HG02588 (cell line): ENCODE data around the gene CAPN7.

Experiments
- ATAC-seq: cut with Tn5 transposase; IDR thresholded peaks from one replicate; pipeline ENCODE4 v1.9.1; 2021; ENCODE audit warnings: mild to moderate bottlenecking, moderate library complexity; ENCODE audit not compliant: unreplicated experiment

CAPN7 gene

GRCh38 chr3:15294929-15295328 lies 88.9 kb downstream of the CAPN7 start:
- no peak for ATAC-seq

GRCh38 chr3:15295506-15295905 lies 89.5 kb downstream of the CAPN7 start:
- no peak for ATAC-seq

GRCh38 chr3:15297608-15298350 lies 91.7 kb downstream of the CAPN7 start:
- ATAC-seq, result no peak

- no peak for ATAC-seq
Observed at GRCh38 chr3:15298504-15298903, 92.5 kb downstream of the CAPN7 start.

- no peak for ATAC-seq
Observed at GRCh38 chr3:15299036-15299435, 93.0 kb downstream of the CAPN7 start.

GRCh38 chr3:15300323-15301078 lies 94.5 kb downstream of the CAPN7 start:
- ATAC-seq, result no peak

- no peak for ATAC-seq
Observed at GRCh38 chr3:15301761-15302160, 95.7 kb downstream of the CAPN7 start.
